LHCN-M2 (cell line): Measurements from ENCODE around the gene IBA57. TPM values are rescaled to one million over a fixed set of nuclear protein-coding genes. Genes with fewer than 3 reads are reported as not detected.

Experiments
- DNase-seq: peaks from one replicate; pipeline ENCODE4 v3.0.0-alpha.2; 2012; ENCODE audit warnings: low read depth
- total RNA-seq: library from RNA; depleted of rRNA; stranded (reverse); fragments of >200 nt; gene quantifications from 2 replicates; pipeline ENCODE4 v1.2.3, GENCODE V29; 2014

Gene IBA57
- total RNA-seq, 1 experiment from 2014 or later = 5.1 TPM

DNA sequence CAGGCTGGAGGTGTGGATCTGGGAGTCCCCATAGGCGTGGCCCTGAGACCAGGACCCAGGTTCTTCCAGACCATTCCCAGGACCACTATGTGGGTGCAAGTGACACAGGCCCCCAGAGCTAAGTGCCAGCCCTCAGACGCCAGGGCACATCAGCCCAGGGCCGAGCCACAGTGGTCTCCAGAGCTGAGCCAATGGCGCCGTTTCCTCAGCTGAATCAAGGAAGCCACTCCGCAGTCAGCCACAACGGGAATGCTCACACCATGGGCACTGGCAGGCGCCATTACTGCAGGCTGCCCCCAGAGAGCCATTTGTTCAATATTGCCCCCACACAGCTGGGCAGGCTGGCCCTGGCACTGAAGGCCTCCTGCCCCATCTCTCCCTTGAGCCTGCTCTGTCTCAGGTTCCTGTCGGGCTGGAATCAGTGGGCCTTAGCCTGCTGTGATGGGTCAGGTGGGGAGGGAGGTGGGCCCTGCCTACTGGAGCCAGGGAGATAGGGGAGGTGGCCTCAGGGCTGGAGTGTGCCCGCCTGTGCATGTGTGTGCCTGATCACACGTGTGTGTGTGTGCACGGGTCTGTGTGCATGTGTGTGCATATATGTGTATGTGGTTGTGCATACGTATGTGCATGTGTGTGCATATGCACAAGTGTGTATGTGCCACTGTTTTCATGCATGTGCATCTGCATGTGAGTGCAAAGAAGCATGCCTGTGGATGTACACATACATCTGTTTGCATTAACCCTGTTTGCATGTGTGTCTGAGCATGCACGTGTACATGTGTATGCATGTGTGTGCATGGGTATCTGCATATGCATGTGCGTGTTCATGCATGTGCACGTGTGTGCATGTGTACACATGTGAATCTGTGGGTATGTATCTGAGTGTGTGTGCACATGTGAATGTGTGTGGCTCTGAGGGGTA, 9.7 kb upstream of the IBA57 start:
- no peak for DNase-seq

DNA sequence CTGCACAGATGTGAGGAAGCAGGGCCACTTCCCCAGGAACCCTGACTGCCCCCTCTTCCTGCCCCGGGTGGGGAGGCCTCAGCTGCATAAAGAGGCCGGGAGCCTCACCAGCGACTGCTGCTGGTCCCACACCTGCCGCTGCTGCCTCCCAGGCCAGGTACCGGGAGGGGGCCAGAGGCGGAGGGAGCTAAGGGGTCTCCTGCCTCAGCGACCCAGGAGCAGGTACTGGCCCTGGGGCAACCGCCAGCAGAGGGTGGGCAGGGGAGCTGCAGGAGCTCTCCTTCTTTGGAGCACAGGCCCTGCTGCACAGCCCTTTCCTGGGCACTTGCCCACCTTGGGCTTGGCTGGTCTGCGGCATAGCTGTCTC, 9.1 kb upstream of the IBA57 start:
- no peak for DNase-seq

DNA sequence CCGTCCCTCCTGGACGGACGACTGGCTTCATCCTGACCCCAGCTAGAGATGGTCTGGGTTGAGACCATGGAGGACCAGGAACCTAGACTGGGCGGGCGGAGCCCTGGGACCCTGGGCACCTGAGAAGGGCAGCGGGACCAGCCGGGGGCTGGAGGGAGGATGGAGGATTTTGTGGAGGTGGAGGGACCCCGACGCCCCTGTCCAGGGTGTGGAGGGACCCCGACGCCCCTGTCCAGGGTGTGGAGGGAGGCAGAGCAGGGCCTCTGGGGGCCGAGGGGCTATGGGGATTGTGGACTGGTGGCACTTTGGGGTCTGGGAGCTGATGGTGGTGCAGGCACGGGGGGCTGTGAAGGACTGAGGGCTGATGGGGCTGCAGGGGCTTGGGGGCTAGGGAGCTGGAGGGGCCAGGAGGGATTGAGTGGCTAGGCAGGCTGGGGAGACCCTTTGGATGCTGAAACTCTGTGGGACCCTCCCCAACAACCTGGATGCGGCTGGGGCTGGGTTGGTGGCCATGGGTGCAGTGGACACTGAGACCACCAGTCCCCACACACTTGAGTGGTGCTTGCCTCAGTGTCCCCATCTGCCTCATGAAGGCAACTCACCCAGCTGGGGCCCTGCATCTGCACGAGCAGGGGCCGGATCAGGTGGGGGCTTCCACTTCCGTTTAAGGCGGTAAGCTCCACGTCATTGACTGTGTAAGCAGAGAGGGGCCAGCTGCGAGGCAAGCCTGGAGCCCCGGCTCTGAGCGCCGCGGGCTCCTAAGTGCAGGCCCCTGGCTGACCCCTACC, 8.5 kb upstream of the IBA57 start:
- no peak for DNase-seq

DNA sequence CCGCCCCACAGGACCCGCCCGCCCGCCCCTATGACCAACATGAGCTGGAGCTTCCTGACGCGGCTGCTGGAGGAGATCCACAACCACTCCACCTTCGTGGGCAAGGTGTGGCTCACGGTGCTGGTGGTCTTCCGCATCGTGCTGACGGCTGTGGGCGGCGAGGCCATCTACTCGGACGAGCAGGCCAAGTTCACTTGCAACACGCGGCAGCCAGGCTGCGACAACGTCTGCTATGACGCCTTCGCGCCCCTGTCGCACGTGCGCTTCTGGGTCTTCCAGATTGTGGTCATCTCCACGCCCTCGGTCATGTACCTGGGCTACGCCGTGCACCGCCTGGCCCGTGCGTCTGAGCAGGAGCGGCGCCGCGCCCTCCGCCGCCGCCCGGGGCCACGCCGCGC, 7.9 kb upstream of the IBA57 start:
- no peak for DNase-seq

DNA sequence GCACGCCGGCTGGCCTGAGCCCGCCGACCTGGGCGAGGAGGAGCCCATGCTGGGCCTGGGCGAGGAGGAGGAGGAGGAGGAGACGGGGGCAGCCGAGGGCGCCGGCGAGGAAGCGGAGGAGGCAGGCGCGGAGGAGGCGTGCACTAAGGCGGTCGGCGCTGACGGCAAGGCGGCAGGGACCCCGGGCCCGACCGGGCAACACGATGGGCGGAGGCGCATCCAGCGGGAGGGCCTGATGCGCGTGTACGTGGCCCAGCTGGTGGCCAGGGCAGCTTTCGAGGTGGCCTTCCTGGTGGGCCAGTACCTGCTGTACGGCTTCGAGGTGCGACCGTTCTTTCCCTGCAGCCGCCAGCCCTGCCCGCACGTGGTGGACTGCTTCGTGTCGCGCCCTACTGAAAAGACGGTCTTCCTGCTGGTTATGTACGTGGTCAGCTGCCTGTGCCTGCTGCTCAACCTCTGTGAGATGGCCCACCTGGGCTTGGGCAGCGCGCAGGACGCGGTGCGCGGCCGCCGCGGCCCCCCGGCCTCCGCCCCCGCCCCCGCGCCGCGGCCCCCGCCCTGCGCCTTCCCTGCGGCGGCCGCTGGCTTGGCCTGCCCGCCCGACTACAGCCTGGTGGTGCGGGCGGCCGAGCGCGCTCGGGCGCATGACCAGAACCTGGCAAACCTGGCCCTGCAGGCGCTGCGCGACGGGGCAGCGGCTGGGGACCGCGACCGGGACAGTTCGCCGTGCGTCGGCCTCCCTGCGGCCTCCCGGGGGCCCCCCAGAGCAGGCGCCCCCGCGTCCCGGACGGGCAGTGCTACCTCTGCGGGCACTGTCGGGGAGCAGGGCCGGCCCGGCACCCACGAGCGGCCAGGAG, 7.2 kb upstream of the IBA57 start:
- DNase-seq = no peak

DNA sequence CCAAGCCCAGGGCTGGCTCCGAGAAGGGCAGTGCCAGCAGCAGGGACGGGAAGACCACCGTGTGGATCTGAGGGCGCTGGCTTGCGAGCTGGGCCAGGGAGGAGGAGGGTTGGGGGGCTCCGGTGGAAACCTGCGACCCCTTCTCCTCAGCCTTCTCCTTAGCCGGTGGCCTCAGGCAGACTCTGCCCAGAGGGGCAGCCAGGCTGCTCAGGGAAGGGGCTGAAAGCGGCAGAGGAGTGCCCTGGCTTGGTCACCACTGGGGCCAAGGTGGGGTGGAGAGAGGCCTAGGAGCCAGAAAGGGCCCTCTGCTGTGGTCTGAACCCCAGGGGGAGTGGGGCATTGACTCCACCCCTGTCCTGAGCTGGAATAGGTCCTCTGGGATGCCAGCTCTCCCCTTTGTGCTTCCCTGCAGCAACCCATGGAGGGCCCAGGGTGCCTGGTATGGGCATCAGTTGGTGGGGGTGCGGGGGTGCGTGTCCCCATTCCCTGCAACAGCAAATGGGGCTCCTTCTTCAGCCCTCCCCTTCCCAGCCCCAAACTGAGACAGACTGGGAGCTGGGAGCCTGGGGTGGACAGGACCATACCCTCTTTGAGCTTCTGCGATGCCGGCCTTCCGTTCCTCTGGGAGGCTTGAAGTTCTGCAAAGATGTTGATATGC, 6.5 kb upstream of the IBA57 start:
- DNase-seq = no peak

DNA sequence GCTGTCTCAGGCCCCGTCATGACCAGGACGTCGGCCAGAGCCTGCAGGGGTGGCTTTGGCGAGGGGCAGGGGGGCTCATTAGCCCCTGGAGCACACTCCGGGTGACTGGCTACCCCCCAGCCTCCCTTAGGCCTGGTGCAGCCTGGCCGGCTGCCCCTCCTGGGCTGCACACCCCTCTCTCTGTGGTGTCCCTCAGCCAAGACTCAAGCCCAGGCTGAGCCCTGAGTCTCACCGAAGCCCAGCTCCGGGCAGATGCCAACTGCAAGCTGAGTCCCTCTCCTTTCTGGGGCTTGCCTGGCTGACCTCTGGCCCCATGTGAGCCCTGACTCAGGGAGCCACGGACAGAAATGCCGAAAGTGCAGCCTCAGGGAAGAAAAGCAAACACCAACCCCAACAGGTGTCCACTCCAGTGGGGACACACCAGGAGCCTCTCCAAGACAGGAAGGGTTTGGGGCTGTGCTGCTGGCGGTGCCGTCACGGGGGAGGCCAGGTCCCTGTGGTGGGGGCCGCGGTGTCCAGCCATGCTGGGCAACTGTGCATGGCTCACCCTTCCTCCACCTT, 5.3 kb upstream of the IBA57 start:
- no peak for DNase-seq

DNA sequence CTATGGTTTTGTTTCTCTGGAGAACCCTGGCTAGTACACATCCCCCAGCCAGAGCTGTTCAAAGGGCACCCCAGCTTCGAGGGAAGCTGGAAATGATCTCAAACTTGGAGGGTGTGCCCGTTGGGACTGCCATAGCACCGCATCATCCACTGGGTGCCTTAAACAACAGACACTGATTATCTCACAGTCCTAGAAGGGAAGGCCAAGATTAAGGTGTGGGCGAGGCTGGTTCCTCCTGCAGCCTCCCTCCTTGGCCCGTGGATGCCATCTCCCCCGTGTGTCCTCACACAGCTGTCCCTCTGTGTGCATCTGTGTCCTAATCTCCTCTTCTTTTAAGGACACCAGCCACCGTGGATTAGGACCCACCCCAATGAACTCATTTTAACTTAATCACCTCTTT, 4.2 kb upstream of the IBA57 start:
- no peak for DNase-seq

DNA sequence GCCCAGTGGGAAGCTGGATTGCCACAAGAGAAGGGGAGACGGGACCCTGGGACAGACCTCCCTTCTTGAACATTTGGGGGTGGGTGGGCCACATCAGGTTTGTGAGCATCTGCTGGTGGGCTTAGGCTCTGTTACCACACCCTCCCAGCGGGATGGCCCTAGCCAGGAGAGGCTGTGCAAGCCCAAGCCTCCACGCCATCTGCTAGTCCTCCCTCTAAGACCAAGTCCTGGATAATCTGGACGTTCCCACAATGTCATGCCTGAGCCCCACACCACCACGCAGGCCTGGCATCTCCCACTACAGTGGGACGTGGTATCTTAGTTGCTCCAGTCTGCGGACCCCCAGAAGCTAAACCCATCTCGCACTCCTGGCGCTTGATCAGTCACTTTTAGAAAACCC, 3.7 kb upstream of the IBA57 start:
- DNase-seq = no peak

DNA sequence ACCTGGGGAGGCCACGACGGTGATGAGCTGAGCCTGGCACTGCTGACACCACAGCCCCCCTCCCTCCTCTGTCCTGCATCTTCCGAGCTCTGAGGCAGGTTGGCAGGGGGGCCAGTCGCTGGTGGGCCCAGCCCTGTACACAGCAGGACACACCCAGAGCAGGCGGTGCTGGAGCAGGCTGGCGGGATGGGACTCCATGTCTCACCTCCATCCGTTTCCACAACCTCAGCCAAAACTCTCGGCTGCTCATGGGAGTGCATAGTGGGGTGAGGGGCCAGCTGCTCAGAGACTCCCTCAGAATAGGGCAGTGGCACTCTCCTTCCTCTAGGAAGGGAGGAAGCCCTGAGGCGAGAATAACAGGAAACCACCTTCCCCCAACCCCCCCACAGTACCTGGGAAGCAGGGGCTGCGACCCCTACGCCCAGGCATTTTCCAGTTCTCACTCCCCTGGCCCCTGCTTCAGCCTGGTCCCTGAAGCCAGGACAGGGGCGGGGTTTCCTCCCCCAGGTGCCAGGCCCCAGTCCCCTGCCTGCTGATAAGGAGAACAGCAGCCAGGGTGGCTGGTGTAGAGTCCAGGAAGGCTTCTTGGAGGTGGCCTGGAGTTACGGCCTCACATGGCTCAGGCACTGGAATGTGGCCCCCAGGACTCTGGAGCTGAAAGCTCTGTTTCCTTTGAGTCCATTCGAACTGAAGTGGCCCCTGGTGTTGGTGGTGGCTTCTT, 3.2 kb upstream of the IBA57 start:
- DNase-seq = no peak

DNA sequence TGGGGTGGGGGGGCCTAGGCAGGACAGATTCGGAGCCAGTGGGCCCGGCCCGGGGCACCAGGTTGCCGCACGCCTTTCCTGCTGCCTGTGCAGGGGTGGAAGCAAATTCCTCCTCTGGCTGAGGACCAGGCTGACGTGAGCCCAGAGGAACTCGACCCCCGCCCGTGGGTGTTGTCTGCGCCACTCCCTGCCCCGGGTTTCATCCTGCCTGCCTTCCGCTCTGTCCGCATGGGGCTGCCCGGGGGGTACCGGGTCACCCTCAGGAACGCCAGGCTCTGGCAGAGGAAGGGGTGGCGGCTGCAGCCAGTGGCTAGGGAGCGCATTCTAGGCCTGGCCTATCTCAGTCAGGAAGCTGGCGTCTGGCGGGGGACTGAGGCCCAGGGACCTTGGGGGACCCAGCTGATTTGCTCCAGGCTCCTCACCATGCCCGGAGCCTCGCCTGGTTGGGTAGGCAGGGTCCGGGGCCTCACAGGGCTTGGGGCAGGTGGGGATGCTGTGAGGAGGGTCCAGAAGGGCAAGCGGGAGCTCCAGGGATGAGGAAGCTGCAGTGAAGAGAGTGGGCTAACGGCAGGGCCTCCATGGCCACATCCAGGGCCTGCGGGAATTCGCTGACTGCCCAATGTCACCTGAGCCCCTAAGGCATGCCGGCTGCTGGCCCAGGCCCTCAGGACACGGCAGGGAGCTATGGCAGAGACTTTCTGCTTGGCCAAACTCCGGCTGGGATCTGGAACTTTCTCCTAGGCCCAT, 2.4 kb upstream of the IBA57 start:
- DNase-seq = no peak

DNA sequence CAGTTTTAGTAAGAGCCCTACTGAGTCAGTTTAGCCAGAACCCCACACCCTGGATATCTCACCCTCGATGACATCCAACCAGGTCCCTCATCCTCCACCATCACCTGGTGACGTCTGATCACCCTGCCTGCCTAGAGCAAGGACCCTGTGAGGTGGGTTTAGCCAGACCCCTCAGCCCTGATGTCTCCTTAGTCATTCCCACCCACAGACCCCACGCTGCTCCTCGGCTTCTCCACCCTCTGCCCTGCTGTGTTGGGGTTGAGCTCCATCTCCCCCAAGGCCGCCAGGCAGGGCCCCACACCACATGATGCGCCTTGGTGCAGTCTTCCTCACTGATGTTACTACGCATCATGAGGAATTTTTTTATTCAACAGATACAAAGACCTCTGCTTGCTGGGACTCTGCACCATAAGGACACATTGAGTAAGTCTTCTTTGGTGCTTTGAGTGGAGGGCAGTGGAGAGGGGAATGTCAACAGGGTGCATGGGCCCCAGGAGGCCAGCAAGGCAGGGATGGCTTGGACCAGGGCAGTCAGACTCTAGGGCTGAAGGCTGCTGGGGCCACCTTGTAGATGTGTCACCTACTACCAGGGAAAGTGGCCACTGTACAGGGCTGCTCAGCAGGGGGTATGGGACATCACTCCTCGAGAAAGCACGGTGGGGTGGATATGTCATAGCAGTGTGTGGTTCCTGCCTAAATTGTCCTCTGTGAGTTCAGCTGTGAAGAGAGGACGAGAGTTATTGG, 1.7 kb upstream of the IBA57 start:
- DNase-seq = no peak

DNA sequence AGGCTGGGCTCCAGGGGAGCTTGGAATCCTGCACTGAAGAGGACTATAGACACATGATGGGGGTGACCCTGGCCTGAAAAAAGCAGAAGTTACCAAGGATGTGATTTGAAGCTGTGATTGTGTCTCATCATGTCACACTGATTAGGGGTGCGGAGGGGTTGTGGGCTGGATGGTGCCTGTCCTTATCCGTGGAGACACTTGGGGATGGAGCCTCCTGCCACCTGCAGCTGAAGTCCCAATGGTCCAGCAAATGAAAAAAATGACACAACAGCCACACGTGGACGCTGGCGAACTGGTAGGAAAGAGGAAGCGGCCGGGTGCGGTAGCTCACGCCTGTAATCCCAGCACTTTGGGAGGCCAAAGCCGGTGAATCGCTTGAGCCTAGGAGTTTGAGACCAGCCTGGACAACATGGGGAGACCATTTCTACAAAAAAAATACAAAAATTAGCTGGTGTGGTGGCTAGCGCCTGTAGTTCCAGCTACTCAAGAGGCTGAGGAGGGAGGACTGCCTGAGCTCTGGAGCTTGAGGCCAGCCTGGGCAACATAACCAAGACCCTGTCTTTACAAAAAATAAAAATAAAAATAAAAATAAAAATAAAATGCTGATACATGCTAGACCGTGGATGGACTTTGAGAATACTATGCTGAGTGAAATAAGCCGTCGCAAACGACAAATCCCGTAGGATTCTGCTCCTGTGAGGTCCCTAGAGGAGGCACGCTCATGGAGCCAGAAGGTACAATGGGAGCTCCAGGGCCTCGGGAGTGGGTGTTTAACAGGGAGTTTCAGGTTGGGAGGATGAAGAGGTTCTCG, 838 bp upstream of the IBA57 start:
- DNase-seq = no peak

DNA sequence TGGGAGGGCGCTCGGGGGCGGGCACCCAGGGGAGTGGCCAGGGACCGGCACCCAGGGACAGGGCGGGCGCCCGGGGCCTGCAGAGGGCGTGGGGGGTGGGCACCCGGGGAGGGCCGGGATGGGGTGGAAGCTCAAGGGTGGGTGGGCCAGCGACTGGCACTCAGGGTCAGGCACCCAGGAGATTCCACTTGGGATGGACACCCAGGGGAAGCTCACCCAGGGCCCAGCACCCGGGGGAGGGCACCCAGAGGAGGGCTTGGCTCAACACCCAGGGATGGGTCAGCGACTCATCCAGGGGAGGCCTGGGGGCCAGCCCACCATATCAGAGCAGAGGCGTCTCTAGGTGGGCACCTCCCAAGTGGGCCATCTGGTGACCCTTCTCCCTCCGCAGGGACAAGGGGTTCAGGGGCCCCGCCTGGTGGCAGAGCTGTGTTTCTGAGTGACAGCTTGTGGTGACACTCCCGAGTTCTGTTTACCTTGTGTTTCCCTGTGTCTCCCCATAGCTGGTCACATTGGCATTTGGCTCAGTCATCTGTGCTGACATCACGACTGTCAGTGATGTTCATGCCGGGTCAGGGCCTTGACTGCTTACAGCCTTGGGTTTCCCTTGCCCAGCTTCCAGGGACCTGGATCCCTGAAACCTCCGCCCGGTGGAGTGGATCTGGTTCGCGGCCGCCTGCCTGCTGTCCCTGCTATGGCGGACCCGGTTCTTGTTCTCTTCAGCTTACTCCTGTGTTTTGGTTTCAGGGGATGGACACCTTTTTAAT, 749 bp downstream of the IBA57 start:
- peak; percentile 70 for DNase-seq

DNA sequence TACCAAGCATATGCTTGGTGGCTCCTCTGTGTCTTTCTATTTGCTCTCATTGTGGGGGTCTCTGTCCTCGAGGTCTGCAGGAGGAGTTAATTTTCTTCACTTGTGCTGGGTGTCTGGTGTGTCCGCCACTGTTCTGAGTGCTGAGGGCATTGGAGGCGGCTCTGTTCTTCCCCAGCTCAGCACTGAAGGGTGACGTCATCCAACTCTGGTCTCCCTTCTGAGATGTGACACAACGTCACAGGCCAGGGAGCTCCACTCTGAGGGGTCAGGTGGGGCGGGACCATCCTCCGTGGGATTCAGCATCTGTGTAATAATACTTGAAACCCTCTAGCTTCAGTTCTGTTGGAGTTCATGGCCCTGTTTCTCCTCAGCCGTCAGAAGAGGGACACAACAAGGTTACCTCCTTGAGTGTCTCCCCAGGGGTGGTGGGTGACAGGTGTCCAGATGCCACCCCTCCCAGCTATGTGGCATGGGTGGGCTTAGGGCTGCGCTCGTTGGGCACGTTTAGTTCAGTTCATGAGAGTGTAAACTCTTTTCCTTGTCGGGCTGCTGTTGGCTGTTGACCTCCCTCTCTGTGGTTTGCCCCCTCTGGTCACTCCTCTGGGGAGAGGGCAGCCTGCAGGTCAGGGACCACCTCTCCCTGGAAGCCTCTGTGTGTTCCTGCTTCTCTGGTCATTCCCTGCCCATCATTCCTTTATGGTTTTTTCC, 3.1 kb downstream of the IBA57 start:
- no peak for DNase-seq

DNA sequence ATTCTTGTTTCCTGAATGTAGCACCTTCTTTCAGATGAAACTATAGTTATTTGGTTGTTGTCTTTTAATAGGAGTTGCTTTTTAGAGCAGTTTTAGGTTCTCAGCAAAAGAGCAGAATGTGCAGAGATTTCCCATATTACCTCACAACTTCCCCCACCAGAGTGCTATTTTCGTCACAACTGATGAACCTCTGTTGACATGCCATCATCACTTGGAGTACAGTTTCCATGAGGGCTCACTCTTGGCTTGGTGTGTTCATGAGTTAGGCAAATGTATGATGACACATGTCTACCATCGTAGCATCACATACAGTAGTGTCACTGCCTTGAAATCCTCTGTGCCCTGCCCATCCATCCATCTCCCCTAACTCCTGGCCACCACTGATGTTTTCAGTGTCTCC, 3.7 kb downstream of the IBA57 start:
- DNase-seq = no peak

DNA sequence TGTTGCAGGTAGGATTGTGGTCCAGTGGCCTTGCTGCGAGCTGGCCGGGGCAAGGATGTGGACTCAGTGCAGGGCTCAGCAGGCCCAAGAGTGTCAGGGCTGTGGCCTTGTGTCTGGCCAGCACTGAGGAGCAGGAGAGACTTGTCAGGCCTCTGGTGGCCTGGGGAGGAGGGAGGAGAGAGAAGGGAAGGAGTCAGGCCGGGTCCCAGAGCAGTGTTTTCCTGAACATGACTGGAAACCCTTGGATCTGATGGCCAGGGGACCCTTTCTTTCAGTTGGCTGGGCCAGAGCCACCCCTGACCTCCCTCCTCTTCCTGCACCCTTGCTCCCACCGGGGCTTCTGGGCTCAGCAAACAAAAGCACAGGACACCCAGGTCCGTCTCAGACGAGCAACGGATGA, 5.1 kb downstream of the IBA57 start:
- DNase-seq = no peak
